Fibroblast of the aortic adventitia (primary cell): ENCODE data around the gene AUTS2. TPM values are rescaled to one million over a fixed set of nuclear protein-coding genes. Genes with fewer than 3 reads are reported as not detected.

Experiments
- DNase-seq: peaks from one replicate; pipeline ENCODE4 v3.0.0-alpha.2; 2010; ENCODE audit warnings: low read depth
- H3K4me3 ChIP-seq: 2 replicates; pipeline ENCODE4 v1.5.1; 2011; ENCODE audit warnings: low read depth, mild to moderate bottlenecking, control low read depth, low read length, moderate library complexity
- total RNA-seq: library from RNA; depleted of rRNA; stranded (reverse); fragments of >200 nt; gene quantifications from 2 replicates; pipeline ENCODE4 v1.2.3, GENCODE V29; 2012; ENCODE audit warnings: low replicate concordance
- TF ChIP-seq, protein P1 (sequence below): IDR thresholded peaks from 2 replicates; pipeline ENCODE4 v1.5.1; 2011; ENCODE audit warnings: mild to moderate bottlenecking, low read length, control low read depth, inconsistent platforms; ENCODE audit not compliant: insufficient read depth

AUTS2 gene
- total RNA-seq, 1 donor, result 10.7 TPM

DNA sequence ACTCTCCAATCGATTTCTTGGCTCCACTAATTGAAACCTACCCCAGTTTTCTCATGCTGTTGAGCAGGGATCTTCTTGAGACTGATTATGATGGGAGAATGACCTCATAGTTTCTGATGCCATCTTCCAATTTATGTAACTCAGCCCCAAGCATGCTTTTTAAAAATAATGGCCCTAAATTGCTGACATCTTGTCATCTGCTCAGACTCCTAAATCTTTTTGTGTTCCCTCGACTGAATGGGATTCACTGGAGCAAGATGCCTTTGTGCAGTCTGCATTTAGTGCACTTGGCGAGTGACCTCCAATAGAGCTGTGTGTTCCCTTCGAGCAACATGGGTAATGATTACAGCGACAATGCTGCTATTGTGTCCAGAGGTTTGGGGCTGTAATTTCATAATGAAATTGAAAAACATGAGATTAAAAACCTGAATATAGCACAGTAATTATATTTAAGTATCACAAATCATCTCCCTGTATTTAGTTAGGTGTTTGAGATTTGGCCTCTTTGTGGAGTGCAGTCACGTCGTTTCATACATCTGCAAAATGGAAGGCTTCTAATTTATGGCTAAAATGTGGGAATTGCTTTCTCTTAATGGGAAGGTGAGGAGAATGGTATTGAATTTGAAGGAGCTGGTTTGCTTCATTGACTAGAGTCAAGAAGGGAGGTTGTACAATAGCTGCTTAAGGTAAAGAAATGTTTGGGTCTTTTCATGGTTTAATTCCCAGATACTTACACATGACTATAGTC lies 192.9 kb downstream of the AUTS2 start:
- no peak for DNase-seq
- H3K4me3 ChIP-seq, result no peak overlapping the region
- TF ChIP-seq, protein P1, sequence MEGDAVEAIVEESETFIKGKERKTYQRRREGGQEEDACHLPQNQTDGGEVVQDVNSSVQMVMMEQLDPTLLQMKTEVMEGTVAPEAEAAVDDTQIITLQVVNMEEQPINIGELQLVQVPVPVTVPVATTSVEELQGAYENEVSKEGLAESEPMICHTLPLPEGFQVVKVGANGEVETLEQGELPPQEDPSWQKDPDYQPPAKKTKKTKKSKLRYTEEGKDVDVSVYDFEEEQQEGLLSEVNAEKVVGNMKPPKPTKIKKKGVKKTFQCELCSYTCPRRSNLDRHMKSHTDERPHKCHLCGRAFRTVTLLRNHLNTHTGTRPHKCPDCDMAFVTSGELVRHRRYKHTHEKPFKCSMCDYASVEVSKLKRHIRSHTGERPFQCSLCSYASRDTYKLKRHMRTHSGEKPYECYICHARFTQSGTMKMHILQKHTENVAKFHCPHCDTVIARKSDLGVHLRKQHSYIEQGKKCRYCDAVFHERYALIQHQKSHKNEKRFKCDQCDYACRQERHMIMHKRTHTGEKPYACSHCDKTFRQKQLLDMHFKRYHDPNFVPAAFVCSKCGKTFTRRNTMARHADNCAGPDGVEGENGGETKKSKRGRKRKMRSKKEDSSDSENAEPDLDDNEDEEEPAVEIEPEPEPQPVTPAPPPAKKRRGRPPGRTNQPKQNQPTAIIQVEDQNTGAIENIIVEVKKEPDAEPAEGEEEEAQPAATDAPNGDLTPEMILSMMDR, result no peak

- no peak overlapping the region for H3K4me3 ChIP-seq
- TF ChIP-seq, protein P1, result no peak
- DNase-seq, result no peak
Measured at GRCh38 chr7:69791739-69792138, 193.5 kb downstream of the AUTS2 start.

DNA sequence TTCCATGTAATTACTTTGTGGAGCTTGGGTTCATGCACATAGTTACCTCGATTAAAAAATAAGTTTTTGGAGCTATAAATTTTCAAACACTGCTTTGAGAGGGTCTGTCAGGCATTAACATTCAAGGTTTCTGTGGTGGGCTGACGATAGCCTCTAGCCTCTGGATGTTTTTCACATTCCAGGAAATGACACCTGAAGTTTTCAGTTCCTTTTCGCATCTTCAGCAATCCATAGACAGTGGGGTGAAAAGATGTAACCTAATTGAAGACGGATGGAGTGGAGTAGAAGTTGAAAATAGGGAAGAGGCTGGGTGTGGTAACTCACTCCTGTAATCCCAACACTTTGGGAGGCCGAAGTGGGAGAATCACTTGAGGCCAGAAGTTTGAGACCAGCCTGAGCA lies 197.7 kb downstream of the AUTS2 start:
- no peak overlapping the region for H3K4me3 ChIP-seq
- no peak for DNase-seq
- TF ChIP-seq, protein P1, result no peak

DNA sequence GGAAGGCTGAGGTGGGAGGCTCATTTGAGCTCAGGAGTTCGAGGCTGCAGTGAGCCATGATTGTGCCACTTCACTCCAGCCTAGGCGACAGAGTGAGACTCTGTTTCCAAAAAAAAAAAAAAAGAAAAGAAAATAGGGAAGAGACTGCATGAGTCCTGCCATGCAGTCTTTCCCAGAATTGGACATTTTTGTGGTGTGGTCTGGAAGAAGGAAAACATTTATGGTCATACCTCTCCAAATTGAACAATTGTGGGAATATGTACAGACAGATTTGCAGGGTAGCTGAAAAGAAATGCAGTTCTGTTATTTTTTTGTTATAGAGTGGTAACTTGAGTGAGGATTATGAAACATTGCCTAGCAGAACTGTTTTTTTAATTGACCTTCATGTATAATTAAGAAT lies 198.1 kb downstream of the AUTS2 start:
- DNase-seq, result no peak
- TF ChIP-seq, protein P1, result no peak
- H3K4me3 ChIP-seq, result no peak overlapping the region

DNA sequence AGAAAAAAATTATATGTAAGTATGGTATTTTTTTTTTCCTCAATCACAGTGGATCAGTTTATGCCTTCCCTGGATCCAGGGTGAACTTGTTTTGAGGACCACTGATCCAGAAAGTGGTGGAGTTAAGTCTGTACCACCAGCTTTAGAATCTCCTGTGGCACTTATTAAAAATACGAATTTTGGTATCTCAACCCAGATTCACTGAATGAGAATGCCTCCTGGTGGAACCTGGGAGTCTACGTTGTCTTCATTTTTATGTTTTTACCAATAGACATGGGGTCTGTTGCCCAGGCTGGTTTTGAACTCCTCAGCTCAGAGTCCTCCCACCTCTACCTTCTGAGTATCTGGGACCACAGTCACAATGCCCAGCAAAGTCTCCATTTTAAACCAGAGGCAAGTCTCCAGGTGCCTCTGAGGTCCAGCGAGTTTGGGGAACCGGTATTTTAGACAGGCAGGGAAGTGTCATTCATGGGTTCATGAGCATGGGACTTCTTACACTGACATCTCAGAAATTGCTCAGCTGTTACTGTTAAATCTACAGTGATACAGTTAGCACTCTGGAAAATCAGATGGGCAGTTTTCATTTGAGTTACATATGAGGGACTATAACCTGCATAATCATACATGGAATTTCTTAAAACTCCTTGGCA lies 200.9 kb downstream of the AUTS2 start:
- no peak for DNase-seq
- TF ChIP-seq, protein P1, result no peak
- H3K4me3 ChIP-seq, result no peak overlapping the region

GRCh38 chr7:69799990-69800389 lies 201.7 kb downstream of the AUTS2 start:
- H3K4me3 ChIP-seq, result no peak overlapping the region
- TF ChIP-seq, protein P1, result no peak
- no peak for DNase-seq
